Middle frontal gyrus (tissue), 1 donor: Measurements from ENCODE around the gene FCER2.

ENCODE experiments used
- DNase-seq: peaks from one replicate; pipeline ENCODE4 v3.0.0-alpha.2; 2015; ENCODE audit warnings: low spot score; ENCODE audit errors: extremely low spot score

FCER2 gene

GRCh38 chr19:7701049-7701653, 780 bp downstream of the FCER2 start:
- no peak for DNase-seq

GRCh38 chr19:7699417-7700401, 2.2 kb downstream of the FCER2 start:
- no peak for DNase-seq

GRCh38 chr19:7699003-7699402, 2.9 kb downstream of the FCER2 start:
- no peak for DNase-seq

GRCh38 chr19:7698583-7698982, 3.3 kb downstream of the FCER2 start:
- no peak for DNase-seq

GRCh38 chr19:7697721-7698287, 4.1 kb downstream of the FCER2 start:
- no peak for DNase-seq

- no peak for DNase-seq
These were observed 7.4 kb downstream of the FCER2 start for GRCh38 chr19:7694499-7694898.

GRCh38 chr19:7692417-7693088, 9.4 kb downstream of the FCER2 start:
- no peak for DNase-seq

GRCh38 chr19:7691497-7691896, 10.4 kb downstream of the FCER2 start:
- no peak for DNase-seq

GRCh38 chr19:7690779-7691258, 11.1 kb downstream of the FCER2 start:
- no peak for DNase-seq

GRCh38 chr19:7689165-7689564, 12.8 kb downstream of the FCER2 start:
- no peak for DNase-seq

- no peak for DNase-seq
These were observed 14.8 kb downstream of the FCER2 start for GRCh38 chr19:7687177-7687576.

- no peak for DNase-seq
These were observed 16.1 kb downstream of the FCER2 start for GRCh38 chr19:7685546-7686445.

GRCh38 chr19:7682175-7682855, 19.6 kb downstream of the FCER2 start:
- no peak for DNase-seq

GRCh38 chr19:7681340-7682174, 20.4 kb downstream of the FCER2 start:
- no peak for DNase-seq

- peak; percentile 83 for DNase-seq
These were observed 21.2 kb downstream of the FCER2 start, which contains the start of gene TRAPPC5 for GRCh38 chr19:7680606-7681339. Gene TRAPPC5, plus strand, starts transcription at chr19:7680833. Its CDS starts 1,421 bp downstream, at chr19:7682254.

GRCh38 chr19:7679771-7680605, 21.9 kb downstream of the FCER2 start:
- DNase-seq, result no peak
